PFSK-1 (cell line): ENCODE measurements around the gene CNTN4.

Experiments
- FOXP2 ChIP-seq: optimal IDR thresholded peaks from 2 replicates; pipeline ENCODE3; 2011; ENCODE audit warnings: borderline replicate concordance, control low read depth, inconsistent platforms; ENCODE audit not compliant: insufficient read depth; ENCODE audit errors: extremely low read length, extremely low read depth
- POLR2AphosphoS5 ChIP-seq: IDR thresholded peaks from 2 replicates; pipeline ENCODE4 v1.6.1; 2012; ENCODE audit warnings: low read depth, mild to moderate bottlenecking, control low read depth, low read length, moderate library complexity
- REST ChIP-seq, 2 experiments: IDR thresholded peaks; 2 replicates each; pipeline versions ENCODE4 v1.6.1 to v1.8.0; 2011 to 2012; ENCODE audit warnings: low read depth in 2 of 2, low read length in 2 of 2, control low read depth in 1 of 2, inconsistent platforms in 1 of 2, mild to moderate bottlenecking in 1 of 2, moderate library complexity in 1 of 2; ENCODE audit not compliant: insufficient read depth in 1 of 2
- SIN3A ChIP-seq: IDR thresholded peaks from 2 replicates; pipeline ENCODE4 v1.6.1; 2012; ENCODE audit warnings: mild to moderate bottlenecking, low read length, moderate library complexity, borderline replicate concordance; ENCODE audit not compliant: insufficient read depth
- TAF1 ChIP-seq: IDR thresholded peaks from 2 replicates; pipeline ENCODE4 v1.6.1; 2012; ENCODE audit warnings: low read length, control low read depth, borderline replicate concordance; ENCODE audit not compliant: insufficient read depth

Gene CNTN4

DNA sequence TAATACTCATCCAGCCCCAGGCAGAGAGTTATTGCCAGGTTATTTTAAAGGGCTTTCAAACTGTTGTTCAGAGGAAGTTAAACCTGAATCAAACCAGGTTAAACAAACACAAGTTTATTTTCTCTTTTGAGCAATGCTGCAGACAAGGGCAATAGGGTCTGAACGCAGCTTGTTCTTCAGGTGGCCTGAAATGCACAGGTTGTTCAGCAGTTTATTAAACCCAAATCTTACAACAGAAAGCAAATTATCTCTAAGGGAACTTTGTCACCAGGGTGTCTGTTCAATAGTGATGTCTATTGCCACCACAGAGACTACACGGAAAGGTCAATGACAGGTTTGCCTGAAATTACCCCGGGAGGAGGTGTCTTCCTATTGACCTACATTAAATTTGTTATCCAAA is 877.5 kb downstream of the CNTN4 start:
- no peak for TF ChIP-seq POLR2AphosphoS5
- TF ChIP-seq SIN3A: no peak
- TF ChIP-seq REST (IDR thresholded peaks at IDR 0.05; ENCODE audit: insufficient read depth in 1 of 2, low read depth in 2 of 2, low read length in 2 of 2): no peak
- TF ChIP-seq TAF1: no peak
- no peak for TF ChIP-seq FOXP2

GRCh38 chr3:2976796-2977195 is 878.1 kb downstream of the CNTN4 start:
- TF ChIP-seq POLR2AphosphoS5: no peak
- no peak for TF ChIP-seq FOXP2
- TF ChIP-seq TAF1: no peak
- TF ChIP-seq REST (IDR thresholded peaks at IDR 0.05; ENCODE audit: insufficient read depth in 1 of 2, low read depth in 2 of 2, low read length in 2 of 2): no peak
- no peak for TF ChIP-seq SIN3A

DNA sequence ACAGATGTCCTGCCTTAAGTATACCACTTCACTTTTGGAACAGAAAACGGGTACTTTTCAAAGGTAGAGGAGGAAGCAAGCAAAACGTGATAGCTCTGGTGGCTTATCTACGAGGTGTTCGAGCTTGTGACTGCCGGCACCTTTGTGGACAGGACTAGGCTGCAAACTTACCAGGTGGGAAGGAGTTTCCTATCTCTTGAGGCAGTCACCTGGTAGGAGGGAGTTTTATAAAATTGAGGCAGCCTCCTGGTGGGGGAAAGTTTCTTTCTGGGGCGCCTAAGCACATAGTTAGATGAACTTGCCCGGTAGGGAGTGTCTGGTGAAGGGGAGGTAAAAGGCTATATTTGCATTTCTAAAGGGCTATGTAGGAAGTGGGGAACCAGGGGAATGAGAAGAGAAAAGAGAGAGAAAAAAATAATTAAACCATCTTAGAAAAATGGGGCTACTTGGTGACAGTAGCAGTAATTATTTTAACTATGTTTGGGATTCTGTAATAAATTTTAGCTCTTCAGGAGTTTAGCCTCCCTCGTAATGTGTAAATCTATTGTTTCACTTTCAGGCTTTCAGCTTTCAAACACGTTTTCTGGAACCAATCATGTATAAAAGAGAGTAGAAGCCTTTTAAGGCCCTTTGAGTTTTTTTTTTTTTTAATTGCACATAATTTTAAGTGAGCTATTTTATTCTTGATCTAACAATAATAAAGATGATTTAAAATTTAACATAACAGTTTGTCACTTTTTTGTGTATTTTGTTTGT is 880.5 kb downstream of the CNTN4 start:
- TF ChIP-seq REST (IDR thresholded peaks at IDR 0.05; ENCODE audit: insufficient read depth in 1 of 2, low read depth in 2 of 2, low read length in 2 of 2) (no peak), SIN3A (no peak), FOXP2 (no peak), TAF1 (no peak), POLR2AphosphoS5 (no peak)

GRCh38 chr3:2984005-2984830 is 885.6 kb downstream of the CNTN4 start:
- TF ChIP-seq REST (IDR thresholded peaks at IDR 0.05; ENCODE audit: insufficient read depth in 1 of 2, low read depth in 2 of 2, low read length in 2 of 2) (no peak), FOXP2 (no peak), POLR2AphosphoS5 (no peak), SIN3A (no peak), TAF1 (no peak)
